IMR-90 (cell line): ENCODE results near the gene SIGLEC7. TPM values are rescaled to one million over a fixed set of nuclear protein-coding genes. Genes with fewer than 3 reads are reported as not detected.

Experiments
- ATAC-seq: fragments of 200-7000 bp; cut with Tn5 transposase; 2 replicates; pipeline ENCODE4 v1.9.1; 2020; ENCODE audit warnings: low read depth, mild to moderate bottlenecking, moderate library complexity
- BruUV-seq: library from RNA; stranded (reverse); fragments of 400-500 nt; replicated peaks from 2 replicates; lab custom pipeline; 2021; lab: Mats Ljungman, UMichigan
- CTCF ChIA-PET: fragments of 300-600 bp; formaldehyde crosslinking; extraction: SDS; loops from one replicate; lab custom pipeline; 2021; ENCODE audit warnings: antibody characterized with exemption; lab: Yijun Ruan, JAX
- POLR2A ChIA-PET: fragments of 300-600 bp; sonication (Branson Sonifier 250); formaldehyde crosslinking; loops from one replicate; lab custom pipeline; 2022; ENCODE audit warnings: antibody characterized with exemption; ENCODE audit not compliant: unreplicated experiment; lab: Charles Lee
- DNase-seq: peaks from one replicate; pipeline ENCODE4 v3.0.0; 2013
- H2AFZ ChIP-seq: replicated peaks from 2 replicates; pipeline ENCODE3; 2013; ENCODE audit warnings: low read length, mild to moderate bottlenecking; ENCODE audit not compliant: poor library complexity
- H2AK5ac ChIP-seq: 2 replicates; pipeline ENCODE4 v1.6.1; 2013; ENCODE audit warnings: low read depth, low read length, inconsistent platforms
- H2AK9ac ChIP-seq: replicated peaks from 2 replicates; pipeline ENCODE3; 2013; ENCODE audit warnings: mild to moderate bottlenecking, low read depth, low read length, moderate library complexity; ENCODE audit not compliant: poor library complexity
- H2BK120ac ChIP-seq: 2 replicates; pipeline ENCODE4 v1.6.1; 2013; ENCODE audit warnings: low read depth, low read length, inconsistent platforms
- H2BK15ac ChIP-seq: 3 replicates; pipeline ENCODE4 v1.6.1; 2013; ENCODE audit warnings: low read depth, low read length, inconsistent platforms
- H2BK20ac ChIP-seq: 2 replicates; pipeline ENCODE4 v1.6.1; 2013; ENCODE audit warnings: low read depth, mild to moderate bottlenecking, inconsistent platforms, low read length, moderate library complexity
- H2BK5ac ChIP-seq: 2 replicates; pipeline ENCODE4 v1.6.1; 2013; ENCODE audit warnings: mild to moderate bottlenecking, low read depth, low read length, inconsistent platforms; ENCODE audit not compliant: poor library complexity, severe bottlenecking
- H3K14ac ChIP-seq: replicated peaks from 2 replicates; pipeline ENCODE4 v1.6.1; 2013; ENCODE audit warnings: low read depth, low read length, inconsistent platforms
- H3K18ac ChIP-seq: 2 replicates; pipeline ENCODE4 v1.6.1; 2013; ENCODE audit warnings: low read depth, low read length, control low read depth
- H3K23ac ChIP-seq: 2 replicates; pipeline ENCODE4 v1.6.1; 2013; ENCODE audit warnings: low read depth, low read length, inconsistent platforms
- H3K27ac ChIP-seq: 2 replicates; pipeline ENCODE4 v1.5.1; 2013; ENCODE audit warnings: mild to moderate bottlenecking, control low read depth, low read length; ENCODE audit not compliant: insufficient read depth
- H3K27me3 ChIP-seq: 2 replicates; pipeline ENCODE4 v1.6.1; 2013; ENCODE audit warnings: low read length; ENCODE audit not compliant: control insufficient read depth, insufficient read depth
- H3K36me3 ChIP-seq: 2 replicates; pipeline ENCODE4 v1.6.1; 2013; ENCODE audit warnings: low read length, mixed read lengths; ENCODE audit not compliant: control insufficient read depth, insufficient read depth
- H3K4ac ChIP-seq: 2 replicates; pipeline ENCODE4 v1.6.1; 2013; ENCODE audit warnings: low read depth, low read length, inconsistent platforms
- H3K4me1 ChIP-seq: 2 replicates; pipeline ENCODE4 v1.6.1; 2013; ENCODE audit warnings: low read length, mixed read lengths; ENCODE audit not compliant: control insufficient read depth, insufficient read depth
- H3K4me2 ChIP-seq: 2 replicates; pipeline ENCODE4 v1.6.1; 2013; ENCODE audit warnings: low read depth, mild to moderate bottlenecking, control low read depth, low read length, moderate library complexity
- H3K4me3 ChIP-seq: 2 replicates; pipeline ENCODE4 v1.5.1; 2013; ENCODE audit warnings: low read depth, mild to moderate bottlenecking, control low read depth, low read length, moderate library complexity; ENCODE audit not compliant: insufficient read depth
- H3K56ac ChIP-seq: 2 replicates; pipeline ENCODE4 v1.6.1; 2013; ENCODE audit warnings: low read length, inconsistent platforms; ENCODE audit not compliant: insufficient read depth; ENCODE audit errors: extremely low read depth
- H3K79me1 ChIP-seq, 2 experiments: 2 replicates each; pipeline ENCODE4 v1.6.1; 2013; ENCODE audit warnings: low read length in 2 of 2, inconsistent platforms in 1 of 2, low read depth in 1 of 2
- H3K9ac ChIP-seq: 2 replicates; pipeline ENCODE4 v1.6.1; 2013; ENCODE audit warnings: low read depth, low read length, control low read depth
- H3K9me1 ChIP-seq: 2 replicates; pipeline ENCODE4 v1.6.1; 2013; ENCODE audit warnings: low read length, inconsistent platforms; ENCODE audit not compliant: insufficient read depth
- H3K9me3 ChIP-seq: 2 replicates; pipeline ENCODE4 v1.6.1; 2013; ENCODE audit warnings: low read length; ENCODE audit not compliant: control insufficient read depth, insufficient read depth
- H4K20me1 ChIP-seq: 2 replicates; pipeline ENCODE4 v1.6.1; 2013; ENCODE audit warnings: low read length, inconsistent platforms; ENCODE audit not compliant: insufficient read depth
- H4K5ac ChIP-seq: 2 replicates; pipeline ENCODE4 v1.6.1; 2013; ENCODE audit warnings: mild to moderate bottlenecking, low read depth, low read length, control low read depth
- H4K8ac ChIP-seq, 2 experiments: 2 replicates each; pipeline ENCODE4 v1.6.1; 2013; ENCODE audit warnings: low read depth in 2 of 2, low read length in 2 of 2, control low read depth in 1 of 2, inconsistent platforms in 1 of 2
- H4K91ac ChIP-seq: 2 replicates; pipeline ENCODE4 v1.6.1; 2013; ENCODE audit warnings: low read depth, low read length, inconsistent platforms; ENCODE audit not compliant: insufficient read depth
- BHLHE40 ChIP-seq: fragments of 150-350 bp; IDR thresholded peaks from 2 replicates; pipeline ENCODE4 v1.6.1; 2016; ENCODE audit warnings: mild to moderate bottlenecking, low read depth, low read length
- MAFK ChIP-seq: IDR thresholded peaks from 2 replicates; pipeline ENCODE4 v1.6.1; 2012; ENCODE audit warnings: low read depth, low read length, improper control_type of control experiment
- NFE2L2 ChIP-seq: fragments of 150-350 bp; IDR thresholded peaks from 2 replicates; pipeline ENCODE4 v1.6.1; 2016; ENCODE audit warnings: low read depth, mild to moderate bottlenecking, low read length
- whole genome bisulfite sequencing, 2 experiments: methylation state at CpG; one replicate each; pipeline versions ENCODE4 v1.1.5 to v1.1.7; 2013; ENCODE audit warnings: missing lambda C conversion rate in 2 of 2; ENCODE audit not compliant: insufficient read length in 1 of 2; ENCODE audit errors: extremely low coverage in 2 of 2; 5-methylcytosine and 5-hydroxymethylcytosine counted together
- dilution Hi-C: fragments of 300-500 bp; cut with HindIII; formaldehyde crosslinking; loops from one replicate; pipeline ENCODE4 v1.14.3; 2018; ENCODE audit warnings: low sequenced_read_pairs; ENCODE audit not compliant: unreplicated experiment
- in situ Hi-C: fragments of 300-500 bp; cut with MboI; formaldehyde crosslinking; loops from 3 replicates; pipeline ENCODE4 v1.14.3; 2019; ENCODE audit warnings: low sequenced_read_pairs, inconsistent platforms, mixed read lengths
- intact Hi-C: fragments of 100-400 bp; cut with micrococcal nuclease; formaldehyde crosslinking; loops from 2 replicates; pipeline ENCODE4 v1.10.0; 2022
- polyA plus RNA-seq, 3 experiments: library from polyadenylated mRNA; depleted of rRNA; stranded (reverse); fragments of >200 nt; gene quantifications; 2 replicates each; pipeline ENCODE4 v1.2.3, GENCODE V29; 2012; ENCODE audit warnings: low replicate concordance in 1 of 3
- total RNA-seq: library from RNA; depleted of rRNA; stranded (reverse); fragments of >200 nt; gene quantifications from 2 replicates; pipeline ENCODE4 v1.2.3, GENCODE V29; 2012

Gene SIGLEC7
- total and polyA plus RNA-seq, 2 of the 4 experiments (the other 2 are of a cell fraction): not detected

DNA sequence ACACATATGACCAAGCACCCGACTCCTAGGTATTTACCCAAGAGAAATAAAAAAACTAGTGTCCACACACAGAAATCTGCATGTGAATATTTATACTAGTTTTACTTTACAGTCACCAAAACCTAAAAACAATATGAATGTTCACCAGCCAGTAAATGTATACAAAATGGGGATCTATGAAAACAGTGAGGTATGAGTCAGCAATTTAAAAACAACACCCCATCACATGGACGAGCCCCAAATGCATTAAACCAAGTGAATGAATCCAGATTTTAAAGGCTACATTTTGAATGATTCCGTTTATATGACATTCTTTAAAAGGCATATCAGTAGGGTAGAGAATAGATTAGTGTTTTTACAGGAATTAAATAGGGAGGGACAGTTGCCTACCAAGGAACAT lies 22.1 kb downstream of the SIGLEC7 start:
- no TSS peak for BruUV-seq
- intact Hi-C loops: no loop called here
- H4K91ac ChIP-seq: no peak overlapping the region
- ATAC-seq: peak; percentile 49
- ChIA-PET POLR2A (no interaction called here), CTCF (no interaction called here)
- no peak overlapping the region for H3K9ac ChIP-seq
- H2BK15ac ChIP-seq: no peak overlapping the region
- dilution Hi-C loops: no loop called here
- no peak overlapping the region for H3K56ac ChIP-seq
- WGBS, 2 experiments: no CpG with 5 or more reads among the region's 3 CpGs
- H2BK120ac ChIP-seq: no peak overlapping the region
- no peak overlapping the region for H3K23ac ChIP-seq
- H3K4me1 ChIP-seq: no peaks in the 10 kb centered on the region
- H2BK5ac ChIP-seq: no peak overlapping the region
- no peak overlapping the region for H3K4me2 ChIP-seq
- H3K9me3 ChIP-seq: no peaks in the 10 kb centered on the region
- H3K4ac ChIP-seq: no peak overlapping the region
- H2AK9ac ChIP-seq: no peak overlapping the region
- H4K20me1 ChIP-seq: no peaks in the 10 kb centered on the region
- no peak overlapping the region for H2AFZ ChIP-seq
- no peaks in the 10 kb centered on the region for H3K9me1 ChIP-seq
- TF ChIP-seq MAFK (peak; percentile 69), NFE2L2 (peak; percentile 82), BHLHE40 (no peak)
- no peak overlapping the region for H4K5ac ChIP-seq
- no peaks in the 10 kb centered on the region for H3K36me3 ChIP-seq
- H3K14ac ChIP-seq: no peak overlapping the region
- H2AK5ac ChIP-seq: no peak overlapping the region
- in situ Hi-C loops: no loop called here
- H3K18ac ChIP-seq: no peak overlapping the region
- H3K27me3 ChIP-seq: no peaks in the 10 kb centered on the region; the same call in 1 of the 2 replicates
- H3K79me1 ChIP-seq: no peaks in the 10 kb centered on the region
- H2BK20ac ChIP-seq: no peak overlapping the region
- no peak for DNase-seq
- H3K4me3 ChIP-seq: no peak overlapping the region
- no peak overlapping the region for H4K8ac ChIP-seq
- H3K27ac ChIP-seq: no peak overlapping the region
